Measurements from ENCODE around the gene RHOBTB1.
"Not testable (repeated sequence)": the region's sequence is repeated elsewhere in the genome, so short reads cannot be mapped to it uniquely, and the experiment has no call there.

Gene RHOBTB1

GRCh38 chr10:60863796-60864195, 80.2 kb downstream of the RHOBTB1 start:
- DNase-seq (ENCODE audit: low read depth) = no peak

GRCh38 chr10:60862517-60862916, 81.5 kb downstream of the RHOBTB1 start:
- no peak for DNase-seq (ENCODE audit: low read depth)

GRCh38 chr10:60856405-60856804, 87.6 kb downstream of the RHOBTB1 start:
- no peak for DNase-seq (ENCODE audit: low read depth)

GRCh38 chr10:60853637-60854036, 90.3 kb downstream of the RHOBTB1 start:
- DNase-seq (ENCODE audit: low read depth) = no peak

- DNase-seq (ENCODE audit: low read depth) = no peak
Observed at GRCh38 chr10:60853107-60853506, 90.9 kb downstream of the RHOBTB1 start.

- no peak for DNase-seq (ENCODE audit: low read depth)
Observed at GRCh38 chr10:60849740-60850139, 94.2 kb downstream of the RHOBTB1 start.

- no peak for DNase-seq (ENCODE audit: low read depth)
Observed at GRCh38 chr10:60849217-60849616, 94.8 kb downstream of the RHOBTB1 start.

GRCh38 chr10:60848680-60849079, 95.3 kb downstream of the RHOBTB1 start:
- no peak for DNase-seq (ENCODE audit: low read depth)

GRCh38 chr10:60848126-60848525, 95.9 kb downstream of the RHOBTB1 start:
- peak; percentile 72 for DNase-seq (ENCODE audit: low read depth)

- DNase-seq (ENCODE audit: low read depth) = peak; percentile 14
Observed at GRCh38 chr10:60846173-60846572, 97.8 kb downstream of the RHOBTB1 start.

GRCh38 chr10:60845038-60845437, 98.9 kb downstream of the RHOBTB1 start:
- no peak for DNase-seq (ENCODE audit: low read depth)

GRCh38 chr10:60842694-60843093, 101.3 kb downstream of the RHOBTB1 start:
- DNase-seq (ENCODE audit: low read depth) = no peak

GRCh38 chr10:60841227-60841626, 102.8 kb downstream of the RHOBTB1 start:
- not testable (repeated sequence) for DNase-seq (ENCODE audit: low read depth)

- DNase-seq (ENCODE audit: low read depth) = no peak
Observed at GRCh38 chr10:60835049-60835448, 108.9 kb downstream of the RHOBTB1 start.

GRCh38 chr10:60834401-60834800, 109.6 kb downstream of the RHOBTB1 start:
- no peak for DNase-seq (ENCODE audit: low read depth)

GRCh38 chr10:60832136-60832535, 111.8 kb downstream of the RHOBTB1 start:
- not testable (repeated sequence) for DNase-seq (ENCODE audit: low read depth)

GRCh38 chr10:60828489-60828852, 115.5 kb downstream of the RHOBTB1 start:
- DNase-seq (ENCODE audit: low read depth) = no peak

- DNase-seq (ENCODE audit: low read depth) = no peak
Observed at GRCh38 chr10:60827791-60828488, 116.0 kb downstream of the RHOBTB1 start.

- DNase-seq (ENCODE audit: low read depth) = no peak
Observed at GRCh38 chr10:60825520-60825919, 118.5 kb downstream of the RHOBTB1 start.

- DNase-seq (ENCODE audit: low read depth) = no peak
Observed at GRCh38 chr10:60823324-60823723, 120.7 kb downstream of the RHOBTB1 start.

GRCh38 chr10:60822809-60823208, 121.2 kb downstream of the RHOBTB1 start:
- no peak for DNase-seq (ENCODE audit: low read depth)

- no peak for DNase-seq (ENCODE audit: low read depth)
Observed at GRCh38 chr10:60821656-60822055, 122.3 kb downstream of the RHOBTB1 start.

GRCh38 chr10:60820093-60820754, 123.8 kb downstream of the RHOBTB1 start:
- peak; percentile 46 for DNase-seq (ENCODE audit: low read depth)
